Measurements from ENCODE around the gene TBX5.

The TBX5 gene

GRCh38 chr12:114404926-114405518 lies 922 bp downstream of the TBX5 start:
- DNase-seq: no peak

DNA sequence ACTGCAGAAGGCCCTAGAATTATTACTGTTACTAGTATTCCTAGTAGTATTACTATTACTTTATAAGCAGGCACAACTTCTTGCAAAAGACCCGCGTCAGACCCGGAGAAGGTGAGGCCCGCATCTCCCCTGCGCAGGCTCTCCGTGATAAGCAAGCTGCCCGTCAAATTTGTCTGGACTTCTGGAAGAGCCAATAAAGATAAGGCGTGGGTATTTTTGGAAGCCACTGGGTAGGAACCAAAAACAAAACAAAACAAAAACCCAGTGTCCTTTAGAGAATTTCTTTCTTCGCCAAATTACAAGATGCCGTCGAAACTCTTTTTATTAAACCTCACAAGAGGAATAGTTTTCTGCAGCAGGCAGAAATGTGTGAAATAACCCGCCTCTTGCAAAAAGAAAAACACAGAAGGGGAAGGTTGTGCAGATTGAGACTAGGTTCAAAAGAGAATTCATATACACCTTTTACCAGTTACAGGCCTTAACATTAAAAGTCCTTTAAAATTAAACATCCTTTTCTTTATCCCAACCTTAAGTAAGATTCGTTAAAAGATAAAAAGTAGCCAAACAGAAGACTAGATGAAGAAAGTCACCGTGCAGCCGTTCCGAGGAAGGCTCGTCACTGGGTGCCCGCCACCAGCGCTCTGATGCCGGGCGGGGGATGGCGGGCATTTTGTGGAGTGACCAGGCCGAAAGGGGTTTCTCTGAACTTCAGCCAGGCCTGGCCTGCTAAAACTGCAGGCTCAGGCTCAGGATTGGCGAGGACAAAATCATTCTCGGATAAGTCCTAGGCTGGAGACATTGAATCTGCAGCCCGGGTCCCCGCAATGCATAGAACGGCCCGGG lies 1.6 kb downstream of the TBX5 start:
- no peak for DNase-seq

DNA sequence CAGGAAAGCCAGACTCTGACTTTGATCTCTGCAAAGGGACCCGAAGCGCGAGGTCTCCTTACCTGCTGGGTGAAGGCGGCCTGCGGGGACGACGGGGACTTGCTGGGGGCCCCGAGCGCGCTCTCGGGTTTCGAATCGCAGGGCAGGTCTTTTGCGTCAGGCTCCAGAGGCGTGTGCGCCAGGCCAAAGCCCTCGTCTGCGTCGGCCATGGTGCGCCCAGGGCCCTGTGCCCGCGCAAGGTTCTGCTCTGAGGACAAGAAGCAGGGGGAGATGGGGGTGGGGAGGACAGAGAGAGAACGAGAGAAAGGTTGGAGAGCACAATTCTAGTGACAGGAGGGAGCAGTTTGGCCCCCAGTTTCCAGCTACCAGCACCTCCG lies 2.3 kb downstream of the TBX5 start:
- DNase-seq: no peak

- no peak for DNase-seq
Measured at GRCh38 chr12:114403011-114403689, 2.8 kb downstream of the TBX5 start.

GRCh38 chr12:114402084-114402717 lies 3.7 kb downstream of the TBX5 start:
- DNase-seq: no peak

GRCh38 chr12:114401328-114402083 lies 4.4 kb downstream of the TBX5 start:
- DNase-seq: no peak

DNA sequence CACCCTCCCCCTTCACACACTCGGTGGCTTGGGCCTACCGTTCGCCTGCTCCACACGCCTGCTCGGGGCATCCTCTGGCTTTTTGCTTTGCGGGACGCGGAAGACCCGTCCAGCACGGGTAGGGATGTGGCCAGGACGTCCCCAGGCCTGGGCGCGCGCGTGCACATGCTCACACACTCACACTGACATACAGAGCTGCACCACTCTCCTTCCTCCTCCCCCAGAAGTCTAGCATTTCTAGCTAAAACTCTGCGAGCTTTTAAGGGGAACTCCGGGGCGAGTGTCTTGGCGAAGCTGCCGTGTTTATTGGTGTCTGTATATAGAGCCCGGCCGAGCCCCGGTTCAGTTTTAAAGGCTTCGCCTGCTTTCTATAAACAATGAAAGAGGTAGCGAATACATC lies 5.0 kb downstream of the TBX5 start:
- DNase-seq: no peak

DNA sequence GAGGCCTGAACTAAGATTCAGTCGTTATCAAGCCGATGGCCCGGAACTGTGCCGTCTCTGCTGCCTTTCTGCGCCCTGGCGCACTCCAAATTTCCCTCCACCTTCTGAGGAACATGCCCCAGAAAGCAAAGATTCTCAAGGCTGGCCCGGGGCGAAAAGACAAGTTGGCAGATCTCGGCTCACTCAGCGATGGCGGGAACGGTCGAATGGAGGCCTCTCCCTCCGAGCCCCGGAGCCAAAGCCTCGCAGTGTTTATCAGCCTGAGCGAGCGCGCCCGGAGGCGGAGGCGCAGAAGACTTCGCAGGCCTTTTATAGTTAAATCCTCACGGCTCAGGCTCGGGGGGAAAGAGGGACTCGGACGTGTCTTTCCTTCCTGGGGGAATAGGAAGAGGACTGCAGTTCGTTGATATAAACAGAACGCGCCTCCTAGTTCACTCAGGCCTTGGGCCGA lies 5.6 kb downstream of the TBX5 start:
- no peak for DNase-seq

DNA sequence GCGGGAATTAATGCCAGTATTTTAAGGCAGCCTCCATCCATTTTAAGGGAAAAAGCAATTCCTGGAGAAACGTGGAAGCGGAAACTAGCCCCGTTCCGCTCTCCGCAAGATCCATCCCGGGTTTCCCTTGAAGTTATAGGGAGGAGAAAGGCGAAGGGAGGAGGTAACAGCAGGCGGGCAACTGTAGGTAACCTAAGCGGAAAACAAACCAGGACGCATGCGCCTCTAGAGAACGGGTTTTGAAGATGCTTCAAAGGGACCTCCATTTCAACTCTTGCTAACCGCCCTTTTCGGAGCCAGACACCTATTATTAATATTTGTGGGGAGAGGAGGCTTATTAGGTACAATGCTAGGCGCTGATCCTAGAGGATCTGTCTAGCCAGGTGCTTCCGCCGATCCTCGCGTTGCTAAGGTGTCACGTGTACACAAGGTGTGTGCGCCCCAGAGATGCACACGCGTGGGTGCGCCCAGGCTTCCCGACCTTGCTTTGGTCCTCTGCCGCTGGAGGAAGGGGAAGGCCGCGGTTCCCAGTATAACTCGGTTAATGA lies 6.2 kb downstream of the TBX5 start:
- no peak for DNase-seq

DNA sequence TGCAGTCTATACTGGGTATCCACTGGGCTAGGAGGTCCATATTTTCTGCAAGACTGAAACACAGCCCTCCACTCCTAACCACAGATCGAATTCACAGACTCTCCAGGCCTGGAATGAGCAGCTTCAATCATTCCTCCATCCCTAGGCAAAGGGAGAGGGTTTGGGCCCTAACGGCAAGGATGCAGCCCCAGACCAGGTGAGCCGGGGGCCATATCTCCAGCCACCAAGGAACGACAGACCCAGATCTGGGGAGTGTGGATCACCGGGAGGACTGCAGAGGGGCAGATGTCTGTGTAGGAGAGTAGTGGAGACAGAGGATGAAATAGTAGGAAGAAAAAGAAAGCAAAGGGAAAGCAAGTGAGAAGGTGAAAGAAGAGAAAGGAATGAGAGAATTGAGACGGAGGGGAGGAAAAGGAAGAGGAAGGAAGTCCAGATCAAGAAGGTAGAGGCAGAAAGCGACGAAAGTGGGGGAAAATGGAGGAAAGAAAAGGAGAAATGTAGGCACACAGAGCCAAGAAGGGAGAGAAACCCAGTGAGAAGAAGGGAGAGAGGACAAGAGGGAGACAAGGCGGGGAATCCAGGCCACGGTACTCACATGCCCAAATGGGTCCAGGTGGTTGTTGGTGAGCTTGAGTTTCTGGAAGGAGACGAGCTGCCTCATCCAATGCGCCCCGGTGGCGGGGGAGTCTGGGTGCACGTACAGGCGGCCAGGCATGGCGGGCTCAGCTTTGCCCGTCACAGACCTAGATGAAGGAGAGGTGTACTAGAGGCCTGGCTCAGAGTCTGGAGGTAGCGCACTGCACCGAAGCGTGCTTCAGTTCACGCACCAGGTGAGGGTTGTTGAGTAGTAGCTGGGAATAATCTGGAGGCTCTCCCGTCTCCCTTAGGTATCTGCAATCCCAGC lies 7.7 kb downstream of the TBX5 start:
- no peak for DNase-seq

DNA sequence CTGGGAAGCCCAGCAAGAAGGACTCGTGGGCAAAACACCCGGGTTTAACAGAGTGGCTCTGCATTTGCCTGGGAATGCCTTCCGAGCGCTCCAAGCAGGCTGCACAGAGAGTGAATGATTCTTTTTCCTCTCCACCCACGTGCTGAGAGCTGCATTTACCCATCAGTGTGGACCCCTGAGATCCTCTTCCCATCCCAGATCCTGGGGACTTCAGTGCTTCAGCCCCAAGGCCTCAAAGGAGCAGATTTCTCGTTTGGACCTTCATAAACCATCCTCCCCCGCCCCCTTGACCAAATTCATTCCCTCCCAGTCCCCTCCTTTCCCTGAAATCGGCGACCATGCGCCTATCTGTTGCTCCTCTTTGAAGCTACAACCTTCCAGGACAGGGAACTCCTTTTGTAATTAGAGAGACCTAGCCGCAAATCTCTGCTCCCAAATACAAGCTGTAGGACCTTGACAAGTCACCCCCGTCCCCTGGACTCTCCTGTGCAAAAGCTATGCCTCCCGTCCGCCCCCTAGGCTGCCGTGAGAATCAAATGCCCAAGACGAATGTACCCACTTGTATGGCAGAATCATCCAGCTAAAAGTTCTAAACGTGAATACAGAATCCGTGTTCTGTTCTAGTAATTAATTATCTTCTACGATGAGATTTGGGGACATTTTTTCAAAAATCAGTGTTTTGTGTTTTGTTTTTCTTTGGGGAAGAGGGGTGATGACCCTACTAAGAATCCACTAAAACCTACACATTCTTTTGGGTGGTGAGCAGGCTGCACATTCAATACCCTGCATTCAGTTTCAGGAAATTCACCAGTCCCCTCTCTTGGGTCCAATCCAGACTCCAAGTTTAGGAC lies 8.8 kb downstream of the TBX5 start:
- no peak for DNase-seq

DNA sequence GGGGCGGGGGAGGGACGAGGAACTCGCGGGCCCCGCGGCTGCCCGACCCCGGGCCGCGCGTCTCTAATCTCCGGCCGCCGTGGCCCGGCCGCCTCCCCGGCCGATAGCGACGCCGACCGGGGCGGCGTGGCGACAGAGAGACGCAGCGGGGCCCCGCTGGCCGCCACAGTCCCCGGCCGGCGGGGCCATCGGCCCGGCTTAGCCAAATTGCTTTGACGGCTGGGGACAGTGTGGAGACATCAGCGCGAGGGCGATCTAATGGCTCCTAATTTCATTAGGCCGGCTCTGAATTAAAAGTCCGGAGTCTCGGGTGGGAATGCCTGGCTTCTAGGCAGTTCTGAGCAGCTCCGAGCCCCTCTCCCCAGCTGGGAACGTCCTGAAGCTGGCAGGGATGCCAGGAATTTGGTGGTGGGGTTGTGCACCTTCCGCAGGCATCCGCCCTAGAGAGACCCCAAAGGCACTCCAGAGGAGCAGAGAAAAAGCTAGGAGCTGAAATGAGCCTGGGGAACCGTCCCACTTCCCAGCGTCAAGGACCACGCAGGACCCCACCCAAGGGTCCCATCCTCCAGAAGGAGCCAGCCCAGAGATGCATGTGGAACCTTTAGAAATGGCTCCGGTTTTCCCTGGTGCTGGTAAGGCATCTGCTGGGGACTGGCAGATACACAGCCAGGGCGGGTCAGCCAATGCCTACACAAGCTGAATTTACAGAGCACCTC lies 9.6 kb downstream of the TBX5 start:
- DNase-seq: no peak

DNA sequence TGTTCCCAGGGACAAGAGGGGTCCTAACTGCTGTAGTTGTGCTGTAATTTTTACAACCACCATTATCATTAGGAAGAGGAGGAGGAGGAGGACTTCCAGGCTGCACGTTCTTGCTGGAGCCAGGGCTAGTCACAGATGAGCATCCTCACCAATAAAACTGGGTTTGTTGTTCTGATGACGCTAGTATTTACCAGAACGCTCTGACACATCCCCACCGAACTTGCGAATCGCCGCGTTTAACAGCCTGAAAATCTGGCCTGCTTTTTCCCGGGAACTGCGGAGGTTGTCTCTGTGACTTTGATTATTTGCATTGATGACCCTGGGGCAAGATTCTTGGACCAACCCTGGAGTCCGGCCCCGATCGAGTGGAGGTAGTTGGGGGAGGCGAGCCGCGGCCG lies 10.2 kb downstream of the TBX5 start:
- DNase-seq: no peak

- DNase-seq: no peak
Measured at GRCh38 chr12:114395233-114395632, 10.7 kb downstream of the TBX5 start.

GRCh38 chr12:114393569-114393968 lies 12.4 kb downstream of the TBX5 start:
- no peak for DNase-seq

DNA sequence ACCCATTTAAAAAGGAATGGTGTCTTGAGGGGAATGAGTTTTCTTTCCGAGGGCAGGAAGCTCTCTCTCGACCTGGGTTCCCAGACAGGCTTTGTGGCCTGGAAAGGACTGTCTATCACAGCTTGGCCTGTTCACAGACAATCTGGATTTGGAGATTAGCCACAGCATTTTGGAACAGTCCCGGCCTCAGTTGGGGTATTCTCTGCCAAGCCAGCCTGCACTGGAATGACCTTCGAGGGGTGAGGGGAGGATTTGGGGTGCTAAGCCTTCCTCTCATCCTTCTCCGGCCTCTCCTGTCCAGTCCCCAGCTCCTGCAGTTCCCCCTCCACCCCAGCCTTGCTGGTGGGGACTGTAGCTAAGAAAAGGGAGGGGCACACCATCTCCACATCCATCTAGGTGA lies 13.0 kb downstream of the TBX5 start:
- DNase-seq: no peak

GRCh38 chr12:114391088-114391487 lies 14.9 kb downstream of the TBX5 start:
- DNase-seq: no peak

DNA sequence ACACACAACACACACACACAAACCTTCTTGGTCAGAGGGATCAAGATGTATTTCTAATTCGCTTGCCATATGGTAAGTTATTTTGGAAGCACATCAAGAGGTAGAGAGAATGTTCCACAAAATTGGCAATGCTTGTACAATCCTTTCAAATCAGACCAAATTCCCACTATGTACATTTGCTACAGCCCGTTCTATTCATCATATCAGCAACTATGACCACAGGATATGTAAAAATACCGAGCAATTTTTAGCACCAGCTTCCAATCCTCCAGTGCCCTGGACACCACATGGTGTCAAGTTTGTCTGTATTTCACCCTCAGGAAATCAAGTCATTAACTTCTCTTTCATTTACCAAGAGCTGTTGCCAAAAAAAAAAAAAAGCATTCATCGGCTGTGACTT lies 21.2 kb downstream of the TBX5 start:
- no peak for DNase-seq

- DNase-seq: no peak
Measured at GRCh38 chr12:114381177-114381576, 24.8 kb downstream of the TBX5 start.

DNA sequence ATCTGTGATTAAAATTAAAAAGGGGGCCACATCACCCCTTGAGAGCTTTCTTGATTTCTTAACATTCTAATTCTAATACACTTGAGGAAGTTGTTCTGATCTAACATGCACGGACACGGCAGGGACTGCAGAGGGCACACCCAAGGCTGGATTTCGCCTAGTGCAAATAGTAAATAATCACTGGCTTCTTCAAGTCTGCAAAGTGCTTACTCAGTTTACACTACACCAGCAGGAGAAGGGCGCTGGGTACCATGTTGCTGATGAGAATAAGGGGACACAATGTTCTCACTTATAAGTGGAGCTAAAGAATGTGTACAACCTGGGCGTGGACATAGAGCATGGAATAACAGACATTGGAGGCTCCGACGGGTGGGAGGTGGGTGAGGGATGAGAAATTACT lies 34.2 kb downstream of the TBX5 start:
- no peak for DNase-seq
